Vagina (tissue), 2 donors: ENCODE measurements around the gene EPB41L2.

ENCODE experiments used
- POLR2A ChIP-seq, 2 donors: fragments of 450-650 bp; IDR thresholded peaks; one replicate each; pipeline ENCODE4 v1.6.1; 2017; ENCODE audit warnings: antibody characterized with exemption in 2 of 2, mild to moderate bottlenecking in 2 of 2, moderate library complexity in 2 of 2
- TF ChIP-seq, protein P1 (sequence below), 3 experiments: fragments of 450-650 bp in 2 of 3; fragments of 200-600 bp in 1 of 3; sonication (generic) in 1 of 3; IDR thresholded peaks; one replicate each; pipeline ENCODE4 v1.5.1; 2017 to 2019; ENCODE audit warnings: antibody characterized with exemption in 3 of 3, mild to moderate bottlenecking in 2 of 3, moderate library complexity in 2 of 3

DNA sequence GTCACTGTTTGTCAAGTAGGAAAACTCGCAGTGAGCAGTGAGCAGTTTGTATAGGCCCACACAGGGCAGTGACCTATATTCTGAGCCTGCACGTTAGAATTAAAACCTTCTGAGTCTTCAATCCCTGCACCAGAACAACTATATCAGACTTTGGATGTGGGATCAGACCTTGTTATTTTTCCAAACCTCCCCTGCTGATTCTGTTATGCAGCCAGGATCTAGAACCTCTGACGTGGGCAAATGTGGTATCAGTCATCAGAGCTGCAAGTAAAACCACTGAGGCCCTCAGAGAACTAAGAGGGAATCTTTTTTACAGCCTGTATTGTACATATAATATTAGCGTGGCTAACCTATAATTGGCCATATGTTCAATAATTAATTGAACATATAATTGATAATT is 40.3 kb upstream of the EPB41L2 start:
- TF ChIP-seq, protein P1, sequence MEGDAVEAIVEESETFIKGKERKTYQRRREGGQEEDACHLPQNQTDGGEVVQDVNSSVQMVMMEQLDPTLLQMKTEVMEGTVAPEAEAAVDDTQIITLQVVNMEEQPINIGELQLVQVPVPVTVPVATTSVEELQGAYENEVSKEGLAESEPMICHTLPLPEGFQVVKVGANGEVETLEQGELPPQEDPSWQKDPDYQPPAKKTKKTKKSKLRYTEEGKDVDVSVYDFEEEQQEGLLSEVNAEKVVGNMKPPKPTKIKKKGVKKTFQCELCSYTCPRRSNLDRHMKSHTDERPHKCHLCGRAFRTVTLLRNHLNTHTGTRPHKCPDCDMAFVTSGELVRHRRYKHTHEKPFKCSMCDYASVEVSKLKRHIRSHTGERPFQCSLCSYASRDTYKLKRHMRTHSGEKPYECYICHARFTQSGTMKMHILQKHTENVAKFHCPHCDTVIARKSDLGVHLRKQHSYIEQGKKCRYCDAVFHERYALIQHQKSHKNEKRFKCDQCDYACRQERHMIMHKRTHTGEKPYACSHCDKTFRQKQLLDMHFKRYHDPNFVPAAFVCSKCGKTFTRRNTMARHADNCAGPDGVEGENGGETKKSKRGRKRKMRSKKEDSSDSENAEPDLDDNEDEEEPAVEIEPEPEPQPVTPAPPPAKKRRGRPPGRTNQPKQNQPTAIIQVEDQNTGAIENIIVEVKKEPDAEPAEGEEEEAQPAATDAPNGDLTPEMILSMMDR (IDR thresholded peaks at IDR 0.05), result no peak
- no peak for TF ChIP-seq POLR2A (IDR thresholded peaks at IDR 0.05)
